ENCODE data around the gene PCYT1B.

DNA sequence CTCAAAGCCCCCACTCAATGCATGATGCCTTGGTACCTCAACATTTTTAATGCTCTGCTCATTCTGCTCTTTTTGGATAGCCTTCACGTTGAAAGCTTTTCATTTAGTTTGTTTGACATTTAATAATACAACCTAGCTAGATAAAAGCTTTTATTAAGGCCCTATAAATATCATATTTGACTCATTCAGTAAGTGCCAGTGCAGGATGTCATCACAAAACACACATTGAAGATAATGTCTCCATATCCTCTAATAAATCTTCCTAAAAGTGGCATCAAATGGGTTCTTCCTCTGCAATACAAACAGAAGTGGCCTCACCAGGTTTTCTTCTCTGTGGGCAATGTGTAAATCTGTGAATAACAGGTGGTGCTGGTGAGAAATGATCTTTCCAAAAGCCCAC lies 12.0 kb upstream of the PCYT1B start:
- TF ChIP-seq USF1 (CRISPR knock-in tag; IDR thresholded peaks at IDR 0.05), result no peak
- TF ChIP-seq, protein P1, sequence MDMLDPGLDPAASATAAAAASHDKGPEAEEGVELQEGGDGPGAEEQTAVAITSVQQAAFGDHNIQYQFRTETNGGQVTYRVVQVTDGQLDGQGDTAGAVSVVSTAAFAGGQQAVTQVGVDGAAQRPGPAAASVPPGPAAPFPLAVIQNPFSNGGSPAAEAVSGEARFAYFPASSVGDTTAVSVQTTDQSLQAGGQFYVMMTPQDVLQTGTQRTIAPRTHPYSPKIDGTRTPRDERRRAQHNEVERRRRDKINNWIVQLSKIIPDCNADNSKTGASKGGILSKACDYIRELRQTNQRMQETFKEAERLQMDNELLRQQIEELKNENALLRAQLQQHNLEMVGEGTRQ (CRISPR knock-in tag; IDR thresholded peaks at IDR 0.05), result no peak
- no peak for TF ChIP-seq CTCF (IDR thresholded peaks at IDR 0.05)

Measured in WTC11 (cell line).